HG02943 (cell line): ENCODE data around the gene SNRNP25.

ENCODE experiments used
- ATAC-seq: cut with Tn5 transposase; IDR thresholded peaks from one replicate; pipeline ENCODE4 v1.9.1; 2021; ENCODE audit warnings: mild to moderate bottlenecking, low read depth, moderate library complexity; ENCODE audit not compliant: unreplicated experiment

SNRNP25 gene

DNA sequence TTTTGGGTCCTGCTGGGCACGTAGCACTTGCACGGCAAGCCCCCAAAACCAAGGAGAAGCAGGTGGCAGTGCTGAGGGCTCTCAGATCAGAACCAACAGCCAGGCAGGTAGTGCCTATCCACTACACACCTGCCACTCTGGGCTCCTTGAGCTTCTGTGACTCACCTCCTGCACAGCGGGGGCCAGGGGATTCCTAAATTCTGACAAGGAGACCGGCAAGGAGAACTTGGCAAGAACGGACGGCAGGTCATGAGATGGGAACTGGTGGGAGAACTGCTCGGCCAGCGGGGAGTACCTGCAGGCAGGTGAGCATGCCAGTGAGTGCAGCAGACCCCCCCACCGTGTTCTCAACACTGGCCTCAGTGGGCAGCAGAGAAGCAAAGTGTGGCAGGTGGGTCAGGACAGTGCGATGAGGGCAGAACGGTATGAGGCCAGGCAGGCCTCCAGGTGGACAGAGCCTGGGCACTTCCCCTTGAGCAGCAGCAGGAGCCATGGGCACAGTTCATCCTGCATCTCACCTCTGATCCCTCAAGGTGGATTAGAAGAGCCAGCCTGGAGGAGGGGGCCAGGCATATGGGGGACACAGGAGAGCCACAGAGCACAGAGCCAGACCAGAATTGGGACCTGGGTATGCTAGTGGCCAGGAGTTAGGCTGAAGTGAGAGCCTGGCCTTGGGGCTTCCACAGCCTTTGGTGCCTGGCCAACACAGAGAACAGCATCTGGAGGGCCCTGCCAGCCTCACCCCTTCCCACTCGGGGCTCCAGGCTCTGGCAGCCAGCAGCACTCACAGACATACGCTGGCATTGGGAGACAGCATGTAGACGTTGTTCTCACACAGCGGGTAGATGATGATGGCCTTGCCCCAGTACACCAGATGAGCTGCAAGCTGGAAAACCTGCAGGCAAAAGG, 39.1 kb downstream of the SNRNP25 start:
- no peak for ATAC-seq

GRCh38 chr16:94918-95265, 41.3 kb downstream of the SNRNP25 start:
- ATAC-seq: no peak

DNA sequence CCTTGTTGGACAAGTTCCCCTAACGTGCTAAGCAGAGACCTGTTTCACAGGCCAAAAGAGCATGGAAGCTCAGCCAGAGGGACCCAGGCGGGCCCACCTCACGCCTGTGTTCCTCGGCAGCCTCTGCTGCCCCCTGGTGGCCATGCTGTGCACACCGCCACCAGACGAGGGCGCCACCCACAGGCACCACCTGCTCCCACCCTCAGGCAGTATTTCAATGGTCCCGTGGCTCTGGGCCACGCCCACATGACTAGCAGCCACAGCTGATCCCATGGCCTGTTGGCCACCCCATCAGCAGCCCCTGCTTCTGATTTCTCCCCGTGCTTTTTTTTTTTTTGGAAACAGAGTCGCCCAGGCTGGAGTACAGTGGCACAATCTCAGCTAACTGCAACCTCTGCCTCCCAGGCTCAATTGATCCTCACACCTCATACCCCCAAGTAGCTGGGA, 43.3 kb downstream of the SNRNP25 start:
- peak; percentile 62 for ATAC-seq

DNA sequence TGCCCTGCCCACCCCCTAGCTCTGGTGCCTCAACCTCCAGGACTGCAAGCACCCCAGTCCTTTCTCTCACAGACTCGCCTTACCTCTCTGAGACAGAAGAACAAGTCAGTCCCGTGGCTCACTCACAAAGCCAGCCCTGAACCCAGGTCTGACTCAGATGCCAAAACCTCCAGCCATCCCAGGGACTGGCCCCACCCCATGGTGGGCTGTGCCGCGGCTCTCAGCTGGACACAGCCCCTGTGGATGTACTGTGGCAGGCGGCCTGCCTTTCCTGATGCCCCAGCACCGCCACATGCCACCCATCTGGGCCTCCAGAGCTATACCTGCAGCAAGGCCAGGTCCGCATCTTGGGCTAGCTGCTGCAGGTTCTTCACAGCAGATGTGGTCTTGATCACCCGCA, 44.2 kb downstream of the SNRNP25 start:
- ATAC-seq: no peak

- no peak for ATAC-seq
These were observed 47.4 kb downstream of the SNRNP25 start for GRCh38 chr16:100989-101388.

- ATAC-seq: no peak
These were observed 48.0 kb downstream of the SNRNP25 start for GRCh38 chr16:101586-101985.

GRCh38 chr16:102060-102855, 48.6 kb downstream of the SNRNP25 start:
- ATAC-seq: no peak

DNA sequence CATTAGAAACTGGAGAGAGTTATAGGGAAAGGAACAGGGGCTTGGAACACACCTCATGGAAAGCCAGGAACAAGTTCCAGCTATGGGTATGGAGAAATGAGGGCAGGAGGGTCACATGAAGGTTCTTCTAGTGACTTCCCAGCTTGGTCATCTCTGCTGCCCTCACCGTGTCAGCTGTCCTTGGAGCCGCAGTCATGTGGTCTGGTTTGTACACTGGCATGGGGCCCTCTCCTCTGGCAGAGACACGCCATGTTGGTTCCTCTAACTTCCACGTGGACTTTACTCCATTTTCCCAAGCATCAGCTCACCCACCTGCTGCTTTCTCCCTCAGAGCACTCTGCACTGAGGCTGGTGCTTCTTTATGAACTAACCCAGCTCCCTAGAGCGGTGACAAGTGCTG, 50.7 kb downstream of the SNRNP25 start:
- no peak for ATAC-seq

- no peak for ATAC-seq
These were observed 51.3 kb downstream of the SNRNP25 start for GRCh38 chr16:104928-105327.

GRCh38 chr16:105521-105920, 51.9 kb downstream of the SNRNP25 start:
- ATAC-seq: no peak

- no peak for ATAC-seq
These were observed 53.1 kb downstream of the SNRNP25 start for GRCh38 chr16:106623-107324.
